ENCODE data around the gene SOHLH1. TPM values are rescaled to one million over a fixed set of nuclear protein-coding genes. Genes with fewer than 3 reads are reported as not detected.
"Not testable (repeated sequence)": the region's sequence is repeated elsewhere in the genome, so short reads cannot be mapped to it uniquely, and the experiment has no call there.

The SOHLH1 gene
- total and polyA plus RNA-seq, 2 experiments from 2014 or later, result not detected

DNA sequence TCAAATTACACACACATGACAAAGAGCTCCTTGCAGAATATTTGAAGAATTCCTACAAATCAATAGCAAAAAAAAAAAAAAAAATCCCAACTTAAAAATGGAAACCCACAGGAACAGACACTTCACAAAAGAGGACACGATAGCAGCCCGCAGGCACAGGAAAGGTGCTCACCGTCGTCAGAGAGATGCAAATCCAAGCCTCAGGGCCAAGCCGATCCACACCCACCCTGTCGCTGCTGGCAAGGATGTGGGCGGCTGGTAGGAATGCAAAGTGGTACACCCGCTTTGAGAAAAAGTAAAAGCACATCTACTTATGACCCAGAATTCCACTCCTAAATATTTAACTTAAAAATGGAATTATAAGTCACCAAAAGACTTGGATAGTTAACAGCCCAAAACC is 25.3 kb downstream of the SOHLH1 start:
- no peak for DNase-seq (ENCODE audit: low spot score)
- H3K79me2 ChIP-seq, result no peaks in the 10 kb centered on the region

DNA sequence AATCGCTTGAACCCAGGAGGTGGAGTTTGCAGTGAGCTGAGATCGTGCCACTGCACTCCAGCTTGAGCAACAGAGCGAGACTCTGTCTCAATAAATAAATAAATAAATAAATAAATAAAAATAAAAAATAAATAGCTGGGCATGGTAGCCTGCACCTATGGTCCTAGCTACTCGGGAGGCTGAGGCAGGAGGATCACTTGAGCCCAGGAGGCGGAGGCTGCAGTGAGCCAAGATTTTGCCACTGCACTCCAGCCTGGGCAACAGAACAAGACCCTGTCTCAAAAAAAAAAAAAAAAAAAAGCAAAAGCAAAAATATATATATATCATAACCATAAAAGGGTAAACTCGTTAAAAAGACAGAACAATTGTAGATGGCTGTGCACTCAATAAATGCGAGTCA is 26.5 kb downstream of the SOHLH1 start:
- DNase-seq (ENCODE audit: low spot score); H4K20me1 ChIP-seq (ENCODE audit: insufficient read depth, poor library complexity, severe bottlenecking); H3K4me1 ChIP-seq (ENCODE audit: insufficient read depth); H3K27me3 ChIP-seq; H3K9me3 ChIP-seq (ENCODE audit: low read depth); H3K4me3 ChIP-seq; H3K79me2 ChIP-seq; H3K4me2 ChIP-seq; H3K27ac ChIP-seq; H3K36me3 ChIP-seq (replicated peaks; ENCODE audit: insufficient read depth, low read depth); H3K9me2 ChIP-seq (replicated peaks; ENCODE audit: insufficient read depth); H2AFZ ChIP-seq: not testable (repeated sequence)
- 92% methylated on average over 7 of the region's 7 CpGs for WGBS (ENCODE audit: low lambda C conversion rate, missing lambda C conversion rate)

More for the DNA sequence above, 25.3 kb downstream of the SOHLH1 start:
- Histone ChIP-seq H3K27ac (no peak overlapping the region), H2AFZ (no peak overlapping the region), H3K4me3 (no peak overlapping the region), H3K36me3 (replicated peaks; ENCODE audit: insufficient read depth, low read depth) (no peaks in the 10 kb centered on the region), H3K9me2 (replicated peaks; ENCODE audit: insufficient read depth) (no peaks in the 10 kb centered on the region), H3K9me3 (ENCODE audit: low read depth) (no peaks in the 10 kb centered on the region), H4K20me1 (ENCODE audit: insufficient read depth, poor library complexity, severe bottlenecking) (no peaks in the 10 kb centered on the region), H3K27me3 (no peaks in the 10 kb centered on the region), H3K4me1 (ENCODE audit: insufficient read depth) (no peaks in the 10 kb centered on the region), H3K4me2 (no peak overlapping the region)
- 87% methylated on average over 8 of the region's 8 CpGs for WGBS (ENCODE audit: low lambda C conversion rate, missing lambda C conversion rate)
- no peak for TF ChIP-seq EZH2 (IDR thresholded peaks at IDR 0.05; ENCODE audit: borderline replicate concordance)
- TF ChIP-seq EZH2phosphoT487 (IDR thresholded peaks at IDR 0.05; ENCODE audit: low read depth, severe bottlenecking, unreplicated experiment), result no peak
- TF ChIP-seq, protein P1, sequence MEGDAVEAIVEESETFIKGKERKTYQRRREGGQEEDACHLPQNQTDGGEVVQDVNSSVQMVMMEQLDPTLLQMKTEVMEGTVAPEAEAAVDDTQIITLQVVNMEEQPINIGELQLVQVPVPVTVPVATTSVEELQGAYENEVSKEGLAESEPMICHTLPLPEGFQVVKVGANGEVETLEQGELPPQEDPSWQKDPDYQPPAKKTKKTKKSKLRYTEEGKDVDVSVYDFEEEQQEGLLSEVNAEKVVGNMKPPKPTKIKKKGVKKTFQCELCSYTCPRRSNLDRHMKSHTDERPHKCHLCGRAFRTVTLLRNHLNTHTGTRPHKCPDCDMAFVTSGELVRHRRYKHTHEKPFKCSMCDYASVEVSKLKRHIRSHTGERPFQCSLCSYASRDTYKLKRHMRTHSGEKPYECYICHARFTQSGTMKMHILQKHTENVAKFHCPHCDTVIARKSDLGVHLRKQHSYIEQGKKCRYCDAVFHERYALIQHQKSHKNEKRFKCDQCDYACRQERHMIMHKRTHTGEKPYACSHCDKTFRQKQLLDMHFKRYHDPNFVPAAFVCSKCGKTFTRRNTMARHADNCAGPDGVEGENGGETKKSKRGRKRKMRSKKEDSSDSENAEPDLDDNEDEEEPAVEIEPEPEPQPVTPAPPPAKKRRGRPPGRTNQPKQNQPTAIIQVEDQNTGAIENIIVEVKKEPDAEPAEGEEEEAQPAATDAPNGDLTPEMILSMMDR (IDR thresholded peaks at IDR 0.05; ENCODE audit: poor library complexity), result no peak

GRCh38 chr9:135671591-135672041 is 27.7 kb downstream of the SOHLH1 start:
- no peaks in the 10 kb centered on the region for H3K36me3 ChIP-seq (replicated peaks; ENCODE audit: insufficient read depth, low read depth)
- TF ChIP-seq, protein P1 (IDR thresholded peaks at IDR 0.05; ENCODE audit: poor library complexity), result no peak
- TF ChIP-seq EZH2phosphoT487 (IDR thresholded peaks at IDR 0.05; ENCODE audit: low read depth, severe bottlenecking, unreplicated experiment) (no peak), EZH2 (IDR thresholded peaks at IDR 0.05; ENCODE audit: borderline replicate concordance) (no peak)
- no peaks in the 10 kb centered on the region for H3K9me3 ChIP-seq (ENCODE audit: low read depth)
- H3K4me1 ChIP-seq (ENCODE audit: insufficient read depth), result no peaks in the 10 kb centered on the region
- H4K20me1 ChIP-seq (ENCODE audit: insufficient read depth, poor library complexity, severe bottlenecking), result no peaks in the 10 kb centered on the region
- no peak overlapping the region for H3K27ac ChIP-seq
- no peak for DNase-seq (ENCODE audit: low spot score)
- H3K4me3 ChIP-seq, result no peak overlapping the region
- 81% methylated on average over 6 of the region's 17 CpGs for WGBS (ENCODE audit: low lambda C conversion rate, missing lambda C conversion rate)
- no peak overlapping the region for H3K4me2 ChIP-seq
- H3K9me2 ChIP-seq (replicated peaks; ENCODE audit: insufficient read depth), result no peaks in the 10 kb centered on the region
- no peaks in the 10 kb centered on the region for H3K27me3 ChIP-seq
- H2AFZ ChIP-seq, result no peak overlapping the region
- H3K79me2 ChIP-seq, result no peaks in the 10 kb centered on the region

DNA sequence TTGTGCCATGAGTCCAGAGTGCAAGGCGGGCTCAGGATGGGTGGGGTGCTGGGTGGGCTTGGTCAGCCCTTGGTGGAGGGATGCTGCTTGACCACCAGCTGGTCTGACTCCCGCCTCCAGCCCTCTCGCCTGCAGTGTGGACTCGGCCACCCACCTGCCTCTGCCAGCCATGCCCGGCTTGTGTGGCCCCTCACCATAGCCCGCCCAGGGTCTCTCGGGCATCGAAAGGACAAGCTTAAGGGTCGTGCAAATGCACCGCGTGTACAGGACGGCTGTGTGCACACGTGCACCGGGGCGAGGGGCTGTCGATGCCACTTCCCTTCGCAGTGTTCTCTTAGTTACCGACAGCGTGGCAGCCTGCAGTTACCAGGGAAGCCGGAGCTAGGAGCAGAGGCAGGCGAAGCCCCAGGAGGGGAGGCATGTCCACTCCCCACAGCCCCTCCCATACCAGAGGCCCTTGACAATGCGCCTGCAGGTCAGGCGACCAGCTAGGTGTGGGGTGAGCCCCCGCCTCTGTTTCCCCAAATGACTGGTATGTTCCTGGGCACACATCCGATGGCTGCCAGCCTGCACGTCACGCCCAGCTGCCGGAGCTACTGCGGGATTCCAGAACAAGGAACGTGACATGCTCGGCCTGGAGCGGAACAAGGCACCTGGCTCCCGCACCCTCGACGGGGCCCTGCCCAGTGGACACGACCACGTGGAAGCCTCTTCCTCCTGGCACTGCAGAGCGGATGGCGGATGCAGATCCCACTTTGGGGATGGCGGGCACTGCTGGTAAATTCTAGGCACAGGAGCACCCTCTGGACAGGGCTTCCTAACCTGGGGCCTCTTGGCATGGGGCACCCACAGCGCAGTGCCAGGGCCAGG is 28.3 kb downstream of the SOHLH1 start:
- Histone ChIP-seq H3K9me2 (replicated peaks; ENCODE audit: insufficient read depth) (no peaks in the 10 kb centered on the region), H3K36me3 (replicated peaks; ENCODE audit: insufficient read depth, low read depth) (no peaks in the 10 kb centered on the region), H3K4me3 (no peak overlapping the region), H4K20me1 (ENCODE audit: insufficient read depth, poor library complexity, severe bottlenecking) (no peaks in the 10 kb centered on the region), H3K4me1 (ENCODE audit: insufficient read depth) (no peaks in the 10 kb centered on the region), H2AFZ (no peak overlapping the region), H3K27me3 (no peaks in the 10 kb centered on the region), H3K79me2 (no peaks in the 10 kb centered on the region), H3K9me3 (ENCODE audit: low read depth) (no peaks in the 10 kb centered on the region), H3K27ac (no peak overlapping the region), H3K4me2 (no peak overlapping the region)
- DNase-seq (ENCODE audit: low spot score), result no peak
- 91% methylated on average over 40 of the region's 41 CpGs for WGBS (ENCODE audit: low lambda C conversion rate, missing lambda C conversion rate)
- TF ChIP-seq EZH2 (IDR thresholded peaks at IDR 0.05; ENCODE audit: borderline replicate concordance), result no peak
- TF ChIP-seq EZH2phosphoT487 (IDR thresholded peaks at IDR 0.05; ENCODE audit: low read depth, severe bottlenecking, unreplicated experiment), result no peak
- TF ChIP-seq, protein P1 (IDR thresholded peaks at IDR 0.05; ENCODE audit: poor library complexity), result no peak

All from hepatocyte (in vitro differentiated cells).